ENCODE measurements around the gene SLBP.

SLBP gene

DNA sequence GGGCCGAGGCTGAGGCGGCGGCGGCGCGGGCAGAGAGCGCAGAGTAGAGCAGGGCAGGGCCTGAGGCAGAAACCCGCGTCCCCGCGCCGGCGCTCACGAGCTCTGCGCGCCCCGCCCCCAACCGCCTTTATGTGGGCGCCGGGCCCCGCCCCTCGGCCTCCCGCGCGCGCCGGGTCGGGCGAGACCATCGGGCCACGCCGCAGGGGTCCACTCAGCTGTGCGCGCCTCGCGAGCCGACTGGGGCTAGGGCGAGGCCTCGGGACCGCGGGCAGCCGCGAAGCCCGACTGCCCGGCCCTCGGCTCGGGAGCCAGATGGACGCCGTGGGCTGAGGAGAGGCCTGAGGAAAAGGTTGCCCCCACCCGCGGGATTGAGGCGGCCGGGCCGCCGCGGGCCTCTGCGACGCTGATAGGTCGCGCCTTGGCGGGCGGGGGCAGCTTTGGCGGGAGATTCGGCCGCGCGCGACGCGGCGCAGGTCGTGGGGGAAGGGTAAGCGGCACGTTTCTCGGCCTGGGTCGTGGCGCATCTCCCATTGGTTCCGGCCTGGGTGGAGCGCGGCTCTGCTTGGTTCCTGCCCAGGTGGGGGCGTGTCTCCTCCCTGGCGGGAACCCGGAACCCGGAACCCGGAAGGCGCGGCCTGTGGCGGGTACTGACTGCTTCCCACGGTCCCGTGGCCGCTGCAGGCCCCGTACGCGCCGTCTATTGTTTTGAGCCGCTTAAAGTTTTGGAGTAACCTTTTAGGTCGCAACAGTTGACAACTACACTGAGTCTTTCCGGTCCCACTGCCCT, at the start of gene SLBP:
TSS of gene SLBP (minus strand) at position 104 of the 787 bp plus-strand sequence. CDS start 131 bp downstream, outside the sequence.
- no peak for FAIRE-seq
- TF ChIP-seq, protein P1, sequence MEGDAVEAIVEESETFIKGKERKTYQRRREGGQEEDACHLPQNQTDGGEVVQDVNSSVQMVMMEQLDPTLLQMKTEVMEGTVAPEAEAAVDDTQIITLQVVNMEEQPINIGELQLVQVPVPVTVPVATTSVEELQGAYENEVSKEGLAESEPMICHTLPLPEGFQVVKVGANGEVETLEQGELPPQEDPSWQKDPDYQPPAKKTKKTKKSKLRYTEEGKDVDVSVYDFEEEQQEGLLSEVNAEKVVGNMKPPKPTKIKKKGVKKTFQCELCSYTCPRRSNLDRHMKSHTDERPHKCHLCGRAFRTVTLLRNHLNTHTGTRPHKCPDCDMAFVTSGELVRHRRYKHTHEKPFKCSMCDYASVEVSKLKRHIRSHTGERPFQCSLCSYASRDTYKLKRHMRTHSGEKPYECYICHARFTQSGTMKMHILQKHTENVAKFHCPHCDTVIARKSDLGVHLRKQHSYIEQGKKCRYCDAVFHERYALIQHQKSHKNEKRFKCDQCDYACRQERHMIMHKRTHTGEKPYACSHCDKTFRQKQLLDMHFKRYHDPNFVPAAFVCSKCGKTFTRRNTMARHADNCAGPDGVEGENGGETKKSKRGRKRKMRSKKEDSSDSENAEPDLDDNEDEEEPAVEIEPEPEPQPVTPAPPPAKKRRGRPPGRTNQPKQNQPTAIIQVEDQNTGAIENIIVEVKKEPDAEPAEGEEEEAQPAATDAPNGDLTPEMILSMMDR (IDR thresholded peaks at IDR 0.05; ENCODE audit: insufficient read depth, missing control alignments) = no peak
- DNase-seq (ENCODE audit: insufficient read length, low spot score) = peak; percentile 96

DNA sequence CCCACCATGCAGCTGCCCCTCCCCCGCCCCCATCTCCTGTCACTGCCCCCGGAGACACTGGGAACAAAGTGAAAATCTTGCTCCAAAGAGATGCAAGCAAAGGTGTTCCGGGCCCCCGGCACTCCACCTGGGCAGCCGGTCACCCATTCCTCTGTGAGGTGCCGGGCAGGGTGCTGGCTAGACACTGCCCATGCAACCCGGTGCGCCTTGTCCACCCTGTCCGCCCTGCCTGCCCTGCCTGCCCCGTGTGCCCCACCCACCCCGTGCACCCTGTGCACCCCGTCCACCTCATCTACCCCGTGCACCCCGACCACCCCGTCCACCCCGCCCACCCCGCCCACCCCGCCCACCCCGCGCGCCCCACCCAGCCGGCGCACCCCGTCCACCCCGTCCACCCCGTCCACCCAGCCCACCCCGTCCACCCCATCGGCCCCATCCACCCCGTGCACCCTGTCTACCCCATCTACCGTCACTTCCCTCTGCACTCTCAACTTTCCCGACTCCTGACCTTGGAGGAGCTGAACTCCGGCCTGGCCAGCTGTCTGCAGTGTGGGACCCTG, 49.1 kb upstream of the SLBP start:
- no peak for FAIRE-seq
- DNase-seq (ENCODE audit: insufficient read length, low spot score) = no peak
- TF ChIP-seq, protein P1 (IDR thresholded peaks at IDR 0.05; ENCODE audit: insufficient read depth, missing control alignments) = no peak

DNA sequence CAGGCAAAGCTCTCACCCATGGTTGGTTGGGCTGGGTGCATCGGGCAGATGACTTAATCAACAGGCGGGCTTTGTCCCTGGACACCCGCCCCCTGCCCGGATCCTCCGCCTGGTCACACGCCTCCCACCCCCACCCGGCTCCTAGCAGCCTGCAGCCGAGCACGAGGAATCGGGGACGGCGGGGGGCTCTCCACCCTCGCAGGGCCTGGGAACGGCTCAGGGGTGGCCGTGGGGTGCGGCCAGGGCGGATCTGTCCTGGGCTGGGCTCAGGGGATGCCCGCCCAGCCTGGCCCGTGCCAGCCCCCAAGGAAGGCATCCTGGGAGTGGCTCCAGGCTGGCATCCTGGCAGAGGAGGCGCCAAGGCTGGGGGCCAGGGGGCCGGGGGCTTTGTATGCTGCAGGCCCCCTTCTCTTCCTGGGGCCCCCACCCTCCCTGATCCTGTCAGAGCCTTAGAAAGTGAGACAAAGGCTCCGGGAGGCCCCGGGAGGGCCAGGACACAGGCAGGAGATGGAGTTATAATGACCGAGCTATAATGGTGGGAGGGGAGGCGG, 48.5 kb upstream of the SLBP start:
- TF ChIP-seq, protein P1 (IDR thresholded peaks at IDR 0.05; ENCODE audit: insufficient read depth, missing control alignments) = no peak
- DNase-seq (ENCODE audit: insufficient read length, low spot score) = no peak
- FAIRE-seq = no peak

DNA sequence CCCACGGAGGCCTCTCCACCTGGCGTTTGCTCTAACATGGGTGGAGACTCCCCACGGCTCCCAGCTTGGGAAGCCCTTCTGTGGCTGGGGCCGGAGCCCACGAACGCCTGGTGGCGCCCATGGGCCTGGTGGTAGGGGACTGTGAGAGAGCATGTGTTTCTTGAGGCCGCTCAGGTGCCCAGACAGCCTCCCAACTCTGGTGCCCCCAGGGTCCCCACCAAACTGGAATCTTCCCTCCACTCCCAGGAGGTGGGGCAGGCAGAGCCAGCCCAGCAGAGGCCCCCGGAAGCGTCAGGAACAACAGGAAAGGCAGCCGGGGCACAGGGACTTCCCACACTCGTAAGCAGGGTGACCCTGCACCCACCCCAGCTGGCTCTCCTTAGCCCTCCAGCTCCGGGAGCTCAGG, 47.7 kb upstream of the SLBP start:
- TF ChIP-seq, protein P1 (IDR thresholded peaks at IDR 0.05; ENCODE audit: insufficient read depth, missing control alignments) = no peak
- FAIRE-seq (no peak), DNase-seq (ENCODE audit: insufficient read length, low spot score) (no peak)

DNA sequence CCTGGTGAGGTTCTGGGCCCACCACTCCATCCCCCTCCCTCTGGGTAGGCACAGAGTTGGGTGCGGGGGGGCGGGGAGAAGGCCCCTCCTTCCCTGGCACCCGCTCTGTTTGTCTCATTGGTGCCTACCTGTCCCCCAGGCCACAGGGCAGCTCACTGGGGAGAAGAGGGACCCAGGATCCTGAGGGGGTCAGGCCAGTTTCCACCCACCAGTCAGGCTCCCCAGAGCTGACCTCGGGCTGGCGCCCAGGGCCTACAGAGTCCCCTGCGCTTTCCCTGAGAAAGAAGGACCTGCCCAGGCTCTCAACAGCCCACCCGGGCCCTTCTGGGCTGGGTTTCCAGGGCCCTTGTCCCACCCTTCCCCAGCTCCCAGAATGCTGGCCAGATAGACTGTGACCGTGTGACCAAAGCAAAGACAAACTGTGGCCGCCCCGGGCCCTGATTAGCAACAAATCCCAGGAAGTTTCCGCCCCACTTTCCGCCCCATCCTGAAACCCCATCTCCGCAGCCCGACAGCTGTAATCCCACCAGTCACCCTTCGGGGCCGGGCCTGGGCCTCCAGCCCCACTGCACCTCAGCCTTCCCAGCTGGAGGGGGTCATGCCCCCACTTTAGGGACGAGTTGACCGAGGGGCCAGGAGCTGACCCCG, 47.2 kb upstream of the SLBP start:
- no peak for FAIRE-seq
- TF ChIP-seq, protein P1 (IDR thresholded peaks at IDR 0.05; ENCODE audit: insufficient read depth, missing control alignments) = no peak
- DNase-seq (ENCODE audit: insufficient read length, low spot score) = no peak

DNA sequence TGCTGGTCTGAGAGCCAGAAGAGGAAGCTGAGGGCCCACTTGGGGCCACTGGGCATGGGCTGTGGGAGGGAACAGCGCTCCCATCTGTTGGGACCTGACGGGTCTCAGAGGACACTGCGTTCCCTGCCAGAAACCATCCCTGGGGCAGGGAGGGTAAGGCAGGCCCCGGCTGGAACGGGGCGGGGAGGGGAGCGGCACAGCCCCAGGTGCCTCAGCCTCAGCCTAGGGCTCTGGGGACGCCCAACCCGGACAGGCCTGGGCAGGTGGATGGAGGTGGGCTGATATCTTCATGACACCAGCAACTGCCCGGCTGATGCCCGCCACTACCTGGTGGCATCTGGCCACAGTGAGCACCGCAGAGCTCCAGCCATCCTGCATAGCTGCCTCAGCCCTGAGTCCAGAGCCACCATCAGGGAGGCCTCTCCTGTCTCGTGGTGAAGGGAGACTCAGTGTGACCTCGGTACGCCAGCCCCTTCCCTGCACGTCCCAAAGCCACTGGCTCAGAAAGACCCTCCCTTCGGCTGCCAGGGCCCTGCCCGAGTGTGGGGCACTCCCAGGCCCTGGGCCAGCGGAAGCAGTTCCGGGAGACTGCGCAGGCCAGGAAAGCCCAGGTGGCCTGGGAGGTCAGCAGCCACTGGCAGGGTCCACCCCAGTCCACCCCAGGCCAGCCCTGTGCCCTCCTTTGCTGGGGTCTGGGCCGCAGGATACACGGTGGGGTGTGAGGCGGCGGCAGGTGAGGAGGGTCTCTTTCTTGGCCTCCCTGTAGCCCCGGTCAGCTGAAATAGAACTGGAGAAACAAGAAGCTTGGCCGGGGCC, 46.4 kb upstream of the SLBP start:
- no peak for FAIRE-seq
- DNase-seq (ENCODE audit: insufficient read length, low spot score) = no peak
- TF ChIP-seq, protein P1 (IDR thresholded peaks at IDR 0.05; ENCODE audit: insufficient read depth, missing control alignments) = no peak
